SK-N-SH (cell line): ENCODE results near the gene SCRG1. TPM values are rescaled to one million over a fixed set of nuclear protein-coding genes. Genes with fewer than 3 reads are reported as not detected.

Experiments used
- CTCF ChIA-PET: fragments of 300-600, 350-600 bp; formaldehyde crosslinking; extraction: SDS; loops from one replicate; lab custom pipeline; 2021; lab: Yijun Ruan, JAX
- POLR2A ChIA-PET: fragments of 350-600 bp; sonication (Branson Sonifier 250); formaldehyde crosslinking; extraction: SDS; loops from one replicate; lab custom pipeline; 2020; ENCODE audit warnings: antibody characterized with exemption, inconsistent platforms; lab: Yijun Ruan, JAX
- DNase-seq: peaks from one replicate; pipeline ENCODE4 v3.0.0; 2012
- H2AFZ ChIP-seq: fragments of 200-600 bp; sonication (generic); 2 replicates; pipeline ENCODE4 v1.8.1; 2016; ENCODE audit warnings: antibody characterized with exemption, mild to moderate bottlenecking, low read depth
- H3F3A ChIP-seq: fragments of 200-600 bp; sonication (generic); replicated peaks from 2 replicates; pipeline ENCODE3; 2016; ENCODE audit warnings: antibody characterized with exemption, mild to moderate bottlenecking; ENCODE audit not compliant: insufficient read depth
- H3K27ac ChIP-seq, 2 experiments: fragments of 200-500 bp in 1 of 2; fragments of 200-600 bp in 1 of 2; sonication (Bioruptor generic) in 1 of 2; sonication (generic), shearing (Covaris generic) in 1 of 2; 2 replicates each; pipeline versions ENCODE4 v1.5.1 to v1.6.1; 2014 to 2016; ENCODE audit warnings: low read depth in 2 of 2, inconsistent platforms in 1 of 2, low read length in 1 of 2, mild to moderate bottlenecking in 1 of 2, mixed read lengths in 1 of 2
- H3K27me3 ChIP-seq: fragments of 200-600 bp; sonication (generic), shearing (Covaris generic); 2 replicates; pipeline ENCODE4 v1.6.1; 2016; ENCODE audit warnings: mixed run types; ENCODE audit not compliant: insufficient read depth
- H3K36me3 ChIP-seq, 2 experiments: fragments of 200-500 bp in 1 of 2; fragments of 200-600 bp in 1 of 2; sonication (Bioruptor generic) in 1 of 2; sonication (generic) in 1 of 2; replicated peaks in 1 of 2; 2 replicates each; pipeline versions ENCODE3 to v1.5.1; 2014 to 2016; ENCODE audit warnings: low read length in 1 of 2, mild to moderate bottlenecking in 1 of 2; ENCODE audit not compliant: insufficient read depth in 2 of 2, control insufficient read depth in 1 of 2
- H3K4me1 ChIP-seq, 2 experiments: fragments of 200-500 bp in 1 of 2; fragments of 200-600 bp in 1 of 2; sonication (Bioruptor generic) in 1 of 2; sonication (generic), shearing (Covaris generic) in 1 of 2; 2 replicates each; pipeline versions ENCODE4 v1.5.1 to v1.6.1; 2014 to 2016; ENCODE audit warnings: low read depth in 1 of 2, low read length in 1 of 2, mixed run types in 1 of 2; ENCODE audit not compliant: insufficient read depth in 2 of 2, control insufficient read depth in 1 of 2
- H3K4me2 ChIP-seq: fragments of 200-600 bp; sonication (generic), shearing (Covaris generic); 2 replicates; pipeline ENCODE4 v1.6.1; 2017; ENCODE audit warnings: mixed run types
- H3K4me3 ChIP-seq, 2 experiments: fragments of 200-500 bp in 1 of 2; fragments of 200-600 bp in 1 of 2; sonication (Bioruptor generic) in 1 of 2; sonication (generic), shearing (Covaris generic) in 1 of 2; 2 replicates each; pipeline versions ENCODE4 v1.5.1 to v1.8.1; 2014 to 2016; ENCODE audit warnings: low read depth in 2 of 2, inconsistent platforms in 1 of 2, low read length in 1 of 2, mild to moderate bottlenecking in 1 of 2, mixed read lengths in 1 of 2, moderate library complexity in 1 of 2
- H3K79me2 ChIP-seq: fragments of 200-600 bp; sonication (generic); 2 replicates; pipeline ENCODE4 v1.8.1; 2017; ENCODE audit warnings: mild to moderate bottlenecking; ENCODE audit not compliant: insufficient read depth
- H3K9ac ChIP-seq: fragments of 200-600 bp; sonication (generic); 2 replicates; pipeline ENCODE4 v1.6.1; 2017; ENCODE audit warnings: mixed run types
- H3K9me2 ChIP-seq: fragments of 200-600 bp; sonication (generic); 2 replicates; pipeline ENCODE4 v1.6.1; 2017; ENCODE audit warnings: mixed run types
- H3K9me3 ChIP-seq: fragments of 200-600 bp; sonication (generic); 2 replicates; pipeline ENCODE4 v1.6.1; 2017; ENCODE audit warnings: mixed run types, mild to moderate bottlenecking, moderate library complexity
- H4K20me1 ChIP-seq: fragments of 200-600 bp; sonication (generic); 2 replicates; pipeline ENCODE4 v1.6.1; 2017; ENCODE audit warnings: mild to moderate bottlenecking, mixed run types; ENCODE audit not compliant: insufficient read depth
- CHD2 ChIP-seq: fragments of 150-350 bp; IDR thresholded peaks from 2 replicates; pipeline ENCODE4 v1.6.1; 2018; ENCODE audit warnings: low read length; ENCODE audit not compliant: partially characterized antibody
- ELF1 ChIP-seq: IDR thresholded peaks from 2 replicates; pipeline ENCODE4 v1.4.0; 2012
- EP300 ChIP-seq, 2 experiments: IDR thresholded peaks; 2 replicates each; pipeline versions ENCODE4 v1.4.0 to v1.6.1; 2012; ENCODE audit warnings: borderline replicate concordance in 1 of 2, low read depth in 1 of 2, low read length in 1 of 2
- EZH2phosphoT487 ChIP-seq: fragments of 200-600 bp; sonication (generic); IDR thresholded peaks from 2 replicates; pipeline ENCODE4 v1.6.1; 2017; ENCODE audit warnings: low read depth, mixed run types, mild to moderate bottlenecking, antibody characterized with exemption, moderate library complexity, borderline replicate concordance
- GABPA ChIP-seq: IDR thresholded peaks from 2 replicates; pipeline ENCODE4 v1.4.0; 2012; ENCODE audit warnings: low read depth, mild to moderate bottlenecking
- JUND ChIP-seq: IDR thresholded peaks from 2 replicates; pipeline ENCODE4 v1.4.0; 2012
- RCOR1 ChIP-seq: fragments of 150-350 bp; IDR thresholded peaks from 2 replicates; pipeline ENCODE4 v1.6.1; 2017; ENCODE audit warnings: antibody characterized with exemption, low read length
- RFX5 ChIP-seq: IDR thresholded peaks from 2 replicates; pipeline ENCODE4 v1.6.1; 2012; ENCODE audit warnings: mild to moderate bottlenecking, improper control_type of control experiment, low read length
- TAF1 ChIP-seq: IDR thresholded peaks from 2 replicates; pipeline ENCODE4 v1.6.1; 2012; ENCODE audit warnings: low read depth, mild to moderate bottlenecking, low read length, moderate library complexity, borderline replicate concordance
- WGBS: methylation state at CpG from one replicate; pipeline ENCODE4 v1.1.6; 2017; ENCODE audit warnings: low lambda C conversion rate; 5-methylcytosine and 5-hydroxymethylcytosine counted together
- polyA plus RNA-seq, 3 experiments: library from polyadenylated mRNA; depleted of rRNA; stranded (reverse); fragments of >200 nt; gene quantifications; 2 replicates each; pipeline ENCODE4 v1.2.3, GENCODE V29; 2012
- TF ChIP-seq, protein P1 (sequence below): IDR thresholded peaks from 2 replicates; pipeline ENCODE4 v1.4.0; 2012; ENCODE audit warnings: low read depth, borderline replicate concordance

Gene SCRG1
- polyA plus RNA-seq, 1 of the 3 experiments (the other 2 are of a cell fraction), result 0.16 TPM

DNA sequence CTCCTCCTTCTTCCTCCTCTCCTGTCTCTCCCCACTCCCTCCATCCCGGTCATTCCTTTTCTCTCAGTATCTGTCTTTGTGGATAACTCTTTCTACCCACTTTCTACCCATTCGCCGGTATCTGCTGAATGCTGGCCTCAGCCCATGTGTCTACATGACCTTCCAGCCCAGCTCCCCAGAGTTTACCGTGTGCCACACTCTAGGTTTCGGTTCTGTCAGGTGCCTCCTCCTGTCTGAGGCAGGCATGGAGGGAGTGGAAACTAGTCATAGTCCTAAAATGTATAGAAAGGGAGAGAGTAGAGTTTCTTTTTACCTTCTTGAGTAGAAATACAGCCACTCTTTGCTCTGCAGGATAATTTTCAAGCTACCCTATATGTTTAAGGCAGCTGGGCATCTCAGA is 33.5 kb upstream of the SCRG1 start:
- Histone ChIP-seq H3K4me2 (no peak overlapping the region), H3K27me3 (no peaks in the 10 kb centered on the region), H3K9me3 (no peaks in the 10 kb centered on the region), H3K4me3 (no peak overlapping the region), H4K20me1 (no peaks in the 10 kb centered on the region), H3K27ac (no peak overlapping the region), H3K9ac (no peak overlapping the region), H3K4me1 (peaks cover 8 to 12% of the 10 kb centered on the region in 2 experiments; a peak in 3 of 4 replicates), H3K79me2 (no peaks in the 10 kb centered on the region), H3K9me2 (no peaks in the 10 kb centered on the region), H2AFZ (no peak overlapping the region), H3F3A (no peaks in the 10 kb centered on the region), H3K36me3 (no peaks in the 10 kb centered on the region)
- ChIA-PET POLR2A (no interaction called here), CTCF (interaction anchor here (0.9 to 2.0 kb wide), 2 partner anchors 12 to 113 kb away, joined by 3 to 15 read pairs; no protein-coding TSS in a partner anchor)
- TF ChIP-seq JUND (no peak), EP300 (IDR thresholded peaks at IDR 0.05; ENCODE audit: borderline replicate concordance in 1 of 2, low read depth in 1 of 2, low read length in 1 of 2) (no peak), TAF1 (no peak), GABPA (no peak), ELF1 (no peak), EZH2phosphoT487 (no peak), RCOR1 (no peak)
- TF ChIP-seq, protein P1, sequence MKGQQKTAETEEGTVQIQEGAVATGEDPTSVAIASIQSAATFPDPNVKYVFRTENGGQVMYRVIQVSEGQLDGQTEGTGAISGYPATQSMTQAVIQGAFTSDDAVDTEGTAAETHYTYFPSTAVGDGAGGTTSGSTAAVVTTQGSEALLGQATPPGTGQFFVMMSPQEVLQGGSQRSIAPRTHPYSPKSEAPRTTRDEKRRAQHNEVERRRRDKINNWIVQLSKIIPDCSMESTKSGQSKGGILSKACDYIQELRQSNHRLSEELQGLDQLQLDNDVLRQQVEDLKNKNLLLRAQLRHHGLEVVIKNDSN, result no peak
- no peak for DNase-seq
- WGBS, result 97% methylated on average over 5 of the region's 5 CpGs

GRCh38 chr4:173426064-173426463 is 27.1 kb upstream of the SCRG1 start:
- Histone ChIP-seq H3K9me2 (no peaks in the 10 kb centered on the region), H3K36me3 (no peaks in the 10 kb centered on the region), H3K9ac (no peak overlapping the region), H3K27me3 (no peaks in the 10 kb centered on the region), H3F3A (peaks cover 18% of the 10 kb centered on the region), H2AFZ (no peak overlapping the region), H3K4me2 (peak overlapping the region; percentile 24; the same call in 1 of the 2 replicates), H3K4me3 (no peak overlapping the region), H3K27ac (peak overlapping the region in 1 of 2 experiments; percentile 80; a peak in 2 of 4 replicates)
- POLR2A ChIA-PET, result no interaction called here
- TF ChIP-seq RFX5 (no peak), CHD2 (no peak)
- TF ChIP-seq, all 33 proteins: peak for 0
- H3K4me1 ChIP-seq, result peaks cover 0 to 11% of the 10 kb centered on the region in 2 experiments; a peak in 2 of 4 replicates
- no peaks in the 10 kb centered on the region for H3K79me2 ChIP-seq
- CTCF ChIA-PET, result interaction anchor here (0.5 to 2.5 kb wide), 9 partner anchors 11 to 124 kb away, joined by 3 to 13 read pairs (median 4); no protein-coding TSS in a partner anchor
- no peaks in the 10 kb centered on the region for H3K9me3 ChIP-seq
- 95% methylated on average over 2 of the region's 2 CpGs for WGBS
- no peaks in the 10 kb centered on the region for H4K20me1 ChIP-seq
- no peak for DNase-seq
